Retina (tissue), 1 donor: Measurements from ENCODE around the gene CYP27A1.

ENCODE experiments used
- DNase-seq: peaks from one replicate; pipeline ENCODE4 v3.0.0-alpha.2; 2016

CYP27A1 gene

GRCh38 chr2:218776488-218776887 is 5.5 kb upstream of the CYP27A1 start:
- no peak for DNase-seq

DNA sequence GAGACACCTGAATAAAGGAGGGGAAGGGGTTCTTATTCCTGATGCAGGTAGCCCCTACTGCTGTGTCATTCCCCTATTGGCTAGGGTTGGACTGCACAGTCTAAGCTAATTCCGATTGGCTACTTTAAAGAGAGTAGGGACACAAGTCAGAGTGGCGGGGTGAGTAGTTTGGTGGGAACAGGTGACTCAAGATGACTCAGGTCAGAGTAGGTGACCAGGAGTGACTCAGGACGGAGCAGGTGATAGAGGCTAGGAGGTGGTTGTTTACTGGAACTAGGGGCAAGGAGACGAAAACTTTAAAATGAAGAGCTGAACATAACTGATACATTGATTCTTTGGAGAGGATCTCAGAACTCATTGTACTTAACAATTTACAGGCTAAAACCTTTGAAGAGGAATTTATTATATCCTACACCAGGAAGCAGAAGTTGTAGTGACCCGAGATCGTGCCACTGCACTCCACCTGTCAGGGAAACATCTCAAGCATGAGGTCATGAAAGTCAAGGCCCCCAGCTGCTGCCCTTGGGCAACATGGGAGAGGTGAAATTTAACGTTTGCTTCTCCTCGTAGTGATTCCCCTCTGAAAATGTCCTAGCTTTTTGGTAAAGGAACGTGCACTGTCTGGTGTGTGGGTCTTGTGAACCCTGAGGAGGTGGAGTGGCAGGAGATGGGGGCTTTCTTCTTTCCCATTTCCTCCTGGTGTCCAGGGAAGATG is 4.5 kb upstream of the CYP27A1 start:
- no peak for DNase-seq

- DNase-seq = no peak
Measured at GRCh38 chr2:218780046-218780445, 1.9 kb upstream of the CYP27A1 start.

GRCh38 chr2:218780851-218781690 is 876 bp upstream of the CYP27A1 start:
- peak; percentile 15 for DNase-seq

DNA sequence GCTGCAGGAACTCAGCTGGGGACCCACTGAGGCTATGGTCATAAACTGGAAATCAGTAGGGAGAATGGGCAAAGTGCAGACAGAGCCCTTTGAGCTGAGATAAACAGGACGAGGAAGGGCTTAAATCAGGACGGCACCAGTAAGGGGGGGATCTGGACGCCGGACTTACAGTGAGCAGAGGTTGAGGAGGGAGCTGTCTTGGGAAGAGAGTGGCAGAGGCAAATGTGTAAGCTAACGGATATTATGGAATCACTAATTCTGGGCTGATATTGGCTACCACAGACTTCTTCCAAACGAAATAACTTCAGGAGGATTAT is 539 bp downstream of the CYP27A1 start:
- no peak for DNase-seq

GRCh38 chr2:218783688-218784087 is 1.7 kb downstream of the CYP27A1 start:
- DNase-seq = no peak

- no peak for DNase-seq
Measured at GRCh38 chr2:218785103-218785502, 3.2 kb downstream of the CYP27A1 start.

DNA sequence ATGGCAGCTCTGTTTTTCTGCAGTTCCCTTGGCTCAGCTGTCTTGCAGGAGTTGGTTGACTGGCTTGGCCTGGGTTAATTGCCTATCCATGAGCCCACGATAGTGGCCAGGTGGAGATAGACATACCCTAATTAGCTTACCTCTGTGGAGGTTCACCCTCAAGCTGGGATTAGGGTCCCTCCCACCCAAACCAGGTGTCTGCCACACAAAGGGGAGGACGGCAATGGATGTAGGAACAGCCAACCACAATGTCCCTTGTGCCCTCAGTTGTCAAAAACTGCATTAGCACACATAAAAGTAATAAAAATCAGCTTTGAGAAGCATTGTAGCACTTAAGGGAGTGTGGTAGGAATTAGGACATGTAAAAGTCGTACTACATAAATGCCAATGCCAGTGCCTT is 4.2 kb downstream of the CYP27A1 start:
- DNase-seq = no peak

DNA sequence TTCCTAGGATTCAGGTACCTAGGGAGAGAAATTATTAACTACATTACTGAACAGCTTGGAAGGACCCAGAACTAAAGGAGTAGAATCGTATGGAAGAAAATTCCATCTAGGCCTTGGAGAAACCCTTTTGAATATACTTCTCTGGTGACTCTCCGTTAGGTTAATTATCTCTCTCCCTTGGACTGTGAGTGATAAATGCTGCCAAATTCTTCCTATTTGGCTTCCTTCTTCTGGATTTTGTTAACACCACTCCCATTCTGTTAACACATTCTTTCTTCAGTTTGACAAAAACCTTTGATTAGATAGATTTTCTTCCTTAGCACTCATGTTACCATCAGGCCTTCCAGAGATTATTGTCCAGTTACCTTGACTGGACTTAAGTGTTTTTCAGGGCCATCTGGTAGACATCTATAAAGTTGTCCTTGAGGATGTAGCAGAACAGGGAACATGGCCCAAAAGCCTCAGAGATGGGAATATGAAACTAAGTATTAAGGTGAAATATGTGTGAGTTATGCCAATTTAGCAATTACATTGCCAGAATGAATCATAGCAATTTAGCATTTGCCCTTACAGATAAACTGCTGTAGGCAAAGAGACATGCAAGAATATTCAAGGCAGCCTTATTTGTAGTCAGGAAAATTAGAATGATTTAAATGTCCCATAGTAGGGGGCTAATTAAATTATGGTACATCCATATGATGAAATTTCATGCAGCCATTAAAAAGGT is 6.7 kb downstream of the CYP27A1 start:
- no peak for DNase-seq

DNA sequence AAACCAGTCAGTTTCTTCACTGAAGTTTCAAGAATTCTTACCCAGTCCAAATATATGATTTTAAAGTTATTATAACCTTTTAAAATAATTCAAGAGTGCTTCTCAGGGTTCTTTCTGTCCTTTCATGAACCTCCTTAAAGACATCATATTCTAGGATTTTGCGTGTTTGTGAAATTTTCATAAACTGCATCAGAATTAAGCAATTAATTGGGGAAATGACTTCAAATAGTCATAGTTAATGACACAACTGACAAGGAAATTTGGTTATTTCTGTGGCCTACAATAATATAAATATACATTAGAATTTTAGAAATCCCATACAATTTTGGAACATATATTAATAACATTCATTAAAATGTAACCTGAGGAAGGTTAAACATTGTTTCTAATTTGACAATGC is 10.5 kb downstream of the CYP27A1 start:
- DNase-seq = no peak

- DNase-seq = no peak
Measured at GRCh38 chr2:218796691-218797090, 14.7 kb downstream of the CYP27A1 start.

GRCh38 chr2:218798767-218799504 is 17.0 kb downstream of the CYP27A1 start:
- no peak for DNase-seq

DNA sequence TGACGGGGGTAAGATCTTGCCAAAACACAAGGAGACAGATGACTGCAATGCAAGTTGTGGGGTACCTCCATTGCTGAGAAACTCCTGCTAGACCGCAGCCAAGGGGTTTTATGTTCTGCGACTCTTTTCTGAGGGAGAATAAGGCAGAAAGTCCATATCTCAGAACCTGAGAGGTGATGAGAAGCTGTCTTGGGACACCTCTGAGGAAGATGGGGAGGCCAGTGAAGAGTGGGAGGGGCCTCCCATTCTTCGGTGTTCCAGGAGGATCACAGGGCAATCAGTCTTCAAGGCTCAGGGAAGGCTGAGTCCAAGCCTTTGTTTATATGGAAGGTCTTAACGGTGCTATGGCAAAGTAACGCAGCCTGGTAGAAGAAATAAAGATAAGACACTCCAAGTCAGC is 18.0 kb downstream of the CYP27A1 start:
- DNase-seq = no peak

DNA sequence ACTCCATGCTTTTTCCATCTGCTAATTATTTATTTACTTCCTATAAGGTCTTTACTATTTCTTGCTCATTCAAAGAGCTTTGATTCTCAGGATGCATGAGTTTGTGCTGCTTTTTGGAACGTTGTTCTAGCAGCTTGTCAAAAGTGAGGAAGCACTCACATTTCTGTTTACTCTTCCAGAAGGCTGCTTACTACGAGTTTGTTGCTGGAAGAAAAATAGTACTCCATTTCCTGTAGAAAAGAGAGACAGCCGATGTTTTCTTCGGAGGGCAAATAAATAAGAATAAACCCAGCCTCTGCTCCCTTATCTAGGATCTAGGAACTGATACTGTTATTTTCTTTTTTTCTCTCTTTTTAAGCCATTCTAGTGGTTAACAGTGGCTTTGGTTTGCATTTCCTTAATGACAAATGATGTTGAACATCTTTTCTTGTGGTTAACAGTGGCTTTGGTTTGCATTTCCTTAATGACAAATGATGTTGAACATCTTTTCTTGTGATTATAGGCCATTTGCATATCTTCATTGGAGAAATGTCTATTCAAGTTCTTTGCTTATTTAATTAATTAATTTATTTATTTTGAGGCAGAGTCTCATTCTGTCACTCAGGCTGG is 20.5 kb downstream of the CYP27A1 start:
- no peak for DNase-seq

DNA sequence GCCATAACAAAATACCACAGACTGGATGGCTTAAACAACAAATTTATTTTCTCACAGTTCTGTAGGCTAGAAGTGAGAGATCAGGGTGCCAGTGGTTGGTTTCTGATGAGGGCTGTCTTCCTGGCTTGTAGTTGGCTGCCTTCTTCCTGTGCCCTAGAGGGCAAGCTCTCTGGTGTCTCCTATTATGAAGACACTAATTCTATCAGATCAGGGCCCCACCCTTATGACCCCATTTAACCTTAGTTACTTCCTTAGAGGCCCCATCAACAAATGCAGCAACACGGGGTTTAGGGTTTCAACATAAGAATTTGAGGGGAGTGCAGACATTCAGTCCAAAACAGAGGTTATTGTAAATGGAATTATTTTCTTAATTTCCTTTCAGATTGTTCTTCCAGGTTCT is 22.9 kb downstream of the CYP27A1 start:
- no peak for DNase-seq

- no peak for DNase-seq
Measured at GRCh38 chr2:218805627-218806026, 23.7 kb downstream of the CYP27A1 start.

GRCh38 chr2:218806346-218806978 is 24.5 kb downstream of the CYP27A1 start:
- no peak for DNase-seq

GRCh38 chr2:218807626-218808025 is 25.7 kb downstream of the CYP27A1 start:
- DNase-seq = no peak

DNA sequence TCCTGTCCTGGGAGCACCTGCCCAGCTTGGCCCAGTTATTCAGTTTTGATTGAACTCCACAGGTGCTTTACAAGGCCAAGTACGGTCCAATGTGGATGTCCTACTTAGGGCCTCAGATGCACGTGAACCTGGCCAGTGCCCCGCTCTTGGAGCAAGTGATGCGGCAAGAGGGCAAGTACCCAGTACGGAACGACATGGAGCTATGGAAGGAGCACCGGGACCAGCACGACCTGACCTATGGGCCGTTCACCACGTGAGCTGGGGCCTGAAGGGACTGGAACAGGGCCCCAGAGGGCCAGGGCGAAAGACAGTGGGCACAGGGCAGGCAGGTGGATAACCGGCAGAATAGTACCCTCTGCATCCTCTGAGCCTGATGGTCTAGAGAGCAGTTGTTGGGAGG is 27.6 kb downstream of the CYP27A1 start:
- DNase-seq = no peak

DNA sequence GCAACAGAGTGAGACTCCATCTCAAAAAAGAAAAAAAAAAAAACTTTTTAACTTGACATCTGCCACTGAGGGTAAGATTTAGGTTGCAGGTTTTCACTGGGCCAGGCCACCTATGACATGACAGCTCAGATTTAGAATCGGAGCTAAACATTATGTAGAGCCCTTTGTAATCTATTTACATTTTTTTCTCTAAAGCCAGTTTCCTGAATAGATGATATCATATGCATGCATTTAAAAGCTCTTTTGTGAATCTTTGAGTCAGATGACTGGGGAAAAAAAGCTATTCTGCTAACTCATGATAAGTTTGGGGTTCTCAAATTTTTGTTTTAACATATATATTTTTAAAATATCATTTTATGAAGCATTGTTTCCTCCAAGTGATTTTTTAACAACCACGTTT is 28.3 kb downstream of the CYP27A1 start:
- DNase-seq = no peak

DNA sequence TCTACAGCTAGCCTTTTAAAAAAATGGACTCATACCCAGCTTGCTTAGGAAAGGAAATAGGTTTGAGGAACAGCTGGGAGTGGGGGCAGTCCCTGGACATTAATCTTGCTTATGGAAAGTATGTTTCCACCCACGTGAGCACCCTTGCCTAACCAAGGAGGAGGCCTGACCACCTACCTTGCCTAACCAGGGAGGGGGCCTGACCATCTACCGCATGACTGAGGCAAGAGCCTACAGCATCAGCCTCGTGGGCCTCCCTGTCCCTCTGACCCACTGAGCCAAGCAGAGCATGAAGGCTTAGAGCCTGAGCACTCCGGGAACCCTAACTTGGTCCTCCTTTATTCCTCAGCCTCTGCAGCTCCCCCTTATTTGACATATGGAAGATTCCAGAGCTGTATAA is 29.4 kb downstream of the CYP27A1 start:
- no peak for DNase-seq

- no peak for DNase-seq
Measured at GRCh38 chr2:218812096-218812815, 30.3 kb downstream of the CYP27A1 start.
